HEK293 (cell line): ENCODE data around the gene KDF1.

Source experiments
- CTCF ChIA-PET: fragments of 350-600 bp; formaldehyde crosslinking; extraction: SDS; loops from one replicate; lab custom pipeline; 2021; ENCODE audit warnings: antibody characterized with exemption; lab: Yijun Ruan, JAX
- POLR2A ChIA-PET: fragments of 300-600 bp; formaldehyde crosslinking; extraction: SDS; loops from one replicate; lab custom pipeline; 2020; ENCODE audit warnings: antibody characterized with exemption, inconsistent platforms; lab: Yijun Ruan, JAX
- H3K27ac ChIP-seq: fragments of 200-500 bp; sonication (Bioruptor generic); 2 replicates; pipeline ENCODE4 v1.5.1; 2014; ENCODE audit warnings: low read depth, low read length, control low read depth, inconsistent platforms; ENCODE audit errors: extremely low read depth
- H3K36me3 ChIP-seq, 2 experiments: fragments of 200-500 bp in 1 of 2; sonication (Bioruptor generic) in 1 of 2; 1 replicate in 1 of 2; 2 replicates in 1 of 2; pipeline ENCODE4 v1.5.1; 2014 to 2017; ENCODE audit warnings: inconsistent platforms in 2 of 2, low read length in 2 of 2; ENCODE audit not compliant: control insufficient read depth in 2 of 2, insufficient read depth in 1 of 2
- H3K4me1 ChIP-seq: fragments of 200-500 bp; sonication (Bioruptor generic); 2 replicates; pipeline ENCODE4 v1.5.1; 2014; ENCODE audit warnings: mild to moderate bottlenecking, low read length, inconsistent platforms; ENCODE audit not compliant: control insufficient read depth, insufficient read depth
- H3K4me3 ChIP-seq: 2 replicates; pipeline ENCODE4 v1.5.1; 2011; ENCODE audit warnings: low read depth, mild to moderate bottlenecking, control low read depth, low read length, moderate library complexity
- H3K9me3 ChIP-seq: fragments of 200-500 bp; sonication (Bioruptor generic); 2 replicates; pipeline ENCODE4 v1.5.1; 2014; ENCODE audit warnings: low read depth, low read length, inconsistent platforms; ENCODE audit not compliant: control insufficient read depth, insufficient read depth
- BCL6B ChIP-seq: fragments of 450-650 bp; formaldehyde crosslinking; IDR thresholded peaks from 2 replicates; pipeline ENCODE4 v1.5.1; 2017; ENCODE audit warnings: missing biosample characterization, missing genetic modification characterization
- MZF1 ChIP-seq: fragments of 450-650 bp; formaldehyde crosslinking; IDR thresholded peaks from 2 replicates; pipeline ENCODE4 v1.5.1; 2017; ENCODE audit warnings: missing biosample characterization, missing genetic modification characterization, borderline replicate concordance
- PRDM10 ChIP-seq: fragments of 450-650 bp; formaldehyde crosslinking; IDR thresholded peaks from 2 replicates; pipeline ENCODE4 v1.5.1; 2016; ENCODE audit warnings: missing biosample characterization, missing genetic modification characterization
- REPIN1 ChIP-seq: fragments of 450-650 bp; formaldehyde crosslinking; IDR thresholded peaks from 2 replicates; pipeline ENCODE4 v1.5.1; 2017; ENCODE audit warnings: missing biosample characterization, missing genetic modification characterization, low read depth
- ZBTB49 ChIP-seq: fragments of 450-650 bp; formaldehyde crosslinking; IDR thresholded peaks from 2 replicates; pipeline ENCODE4 v1.5.1; 2016; ENCODE audit warnings: missing biosample characterization, missing genetic modification characterization, low read depth
- ZBTB8A ChIP-seq: fragments of 450-650 bp; formaldehyde crosslinking; IDR thresholded peaks from 2 replicates; pipeline ENCODE4 v1.5.1; 2016; ENCODE audit warnings: missing biosample characterization, missing genetic modification characterization
- ZNF10 ChIP-seq: fragments of 450-650 bp; formaldehyde crosslinking; IDR thresholded peaks from 2 replicates; pipeline ENCODE4 v1.5.1; 2017; ENCODE audit warnings: missing biosample characterization, missing genetic modification characterization
- ZNF140 ChIP-seq: fragments of 450-650 bp; formaldehyde crosslinking; IDR thresholded peaks from 2 replicates; pipeline ENCODE4 v1.5.1; 2016; ENCODE audit warnings: missing biosample characterization, missing genetic modification characterization
- ZNF155 ChIP-seq: fragments of 450-650 bp; formaldehyde crosslinking; IDR thresholded peaks from 2 replicates; pipeline ENCODE4 v1.5.1; 2016; ENCODE audit warnings: missing biosample characterization, missing genetic modification characterization
- ZNF175 ChIP-seq: fragments of 450-650 bp; formaldehyde crosslinking; IDR thresholded peaks from 2 replicates; pipeline ENCODE4 v1.5.1; 2016; ENCODE audit warnings: missing biosample characterization, missing genetic modification characterization
- ZNF311 ChIP-seq: fragments of 450-650 bp; formaldehyde crosslinking; IDR thresholded peaks from 2 replicates; pipeline ENCODE4 v1.5.1; 2017; ENCODE audit warnings: missing biosample characterization, missing genetic modification characterization, borderline replicate concordance
- ZNF324 ChIP-seq: fragments of 450-650 bp; formaldehyde crosslinking; IDR thresholded peaks from 2 replicates; pipeline ENCODE4 v1.5.1; 2016; ENCODE audit warnings: missing biosample characterization, missing genetic modification characterization
- ZNF391 ChIP-seq: fragments of 450-650 bp; formaldehyde crosslinking; IDR thresholded peaks from 2 replicates; pipeline ENCODE4 v1.5.1; 2016; ENCODE audit warnings: low read depth, missing biosample characterization, missing genetic modification characterization, borderline replicate concordance
- ZNF549 ChIP-seq: fragments of 450-650 bp; IDR thresholded peaks from 2 replicates; pipeline ENCODE4 v1.5.1; 2018; ENCODE audit warnings: missing biosample characterization, missing genetic modification characterization, mild to moderate bottlenecking, inconsistent platforms, moderate library complexity
- ZNF558 ChIP-seq: fragments of 450-650 bp; formaldehyde crosslinking; IDR thresholded peaks from 2 replicates; pipeline ENCODE4 v1.5.1; 2016; ENCODE audit warnings: missing biosample characterization, missing genetic modification characterization
- ZNF658 ChIP-seq: fragments of 450-650 bp; formaldehyde crosslinking; IDR thresholded peaks from 2 replicates; pipeline ENCODE4; 2016; ENCODE audit warnings: missing biosample characterization, missing genetic modification characterization
- ZNF664 ChIP-seq: fragments of 450-650 bp; formaldehyde crosslinking; IDR thresholded peaks from 2 replicates; pipeline ENCODE4 v1.5.1; 2016; ENCODE audit warnings: missing biosample characterization, missing genetic modification characterization

The KDF1 gene

GRCh38 chr1:26946270-26946669 lies 14.0 kb downstream of the KDF1 start:
- Histone ChIP-seq H3K4me3 (no peak overlapping the region), H3K36me3 (peaks cover 30 to 66% of the 10 kb centered on the region in 2 experiments; a peak in 2 of 3 replicates), H3K4me1 (no peaks in the 10 kb centered on the region), H3K27ac (no peak overlapping the region), H3K9me3 (no peaks in the 10 kb centered on the region)
- ChIA-PET CTCF (interaction anchor here (0.7 to 1.4 kb wide), 2 partner anchors 17 to 52 kb away, joined by 3 read pairs; no protein-coding TSS in a partner anchor), POLR2A (no interaction called here)
- TF ChIP-seq ZBTB8A (tag by site-specific recombination) (no peak), ZNF549 (tag by site-specific recombination) (no peak), ZNF140 (tag by site-specific recombination) (no peak), ZBTB49 (no peak), ZNF324 (tag by site-specific recombination) (no peak)

- ChIA-PET CTCF (interaction anchor here (1.4 kb wide), 1 partner anchor 52 kb away, joined by 3 read pairs; no protein-coding TSS in a partner anchor), POLR2A (no interaction called here)
- no peak overlapping the region for H3K4me3 ChIP-seq
- H3K27ac ChIP-seq, result no peak overlapping the region
- H3K4me1 ChIP-seq, result no peaks in the 10 kb centered on the region
- TF ChIP-seq REPIN1 (tag by site-specific recombination) (no peak), ZNF10 (tag by site-specific recombination) (no peak), ZNF324 (tag by site-specific recombination) (no peak), ZNF175 (tag by site-specific recombination) (no peak), ZNF658 (no peak), ZNF391 (tag by site-specific recombination) (no peak), MZF1 (tag by site-specific recombination) (no peak), ZNF311 (tag by site-specific recombination) (no peak), ZNF664 (tag by site-specific recombination) (no peak), BCL6B (no peak), ZNF155 (tag by site-specific recombination) (no peak), PRDM10 (no peak), ZNF558 (tag by site-specific recombination) (no peak)
- H3K36me3 ChIP-seq, result peaks cover 33 to 69% of the 10 kb centered on the region in 2 experiments; a peak in 2 of 3 replicates
- no peaks in the 10 kb centered on the region for H3K9me3 ChIP-seq
These were observed 14.5 kb downstream of the KDF1 start for GRCh38 chr1:26945728-26946127.
